Hepatocyte (in vitro differentiated cells): ENCODE results near the gene CPE. TPM values are rescaled to one million over a fixed set of nuclear protein-coding genes. Genes with fewer than 3 reads are reported as not detected.
A peak's percentile ranks its signal among the peaks of the same experiment; 100 is the strongest.

Experiments used
- DNase-seq: peaks from one replicate; pipeline ENCODE4 v3.0.0-alpha.2; 2016; ENCODE audit warnings: low spot score
- H2AFZ ChIP-seq: fragments of 200-600 bp; sonication (generic); 2 replicates; pipeline ENCODE4 v1.6.0; 2016; ENCODE audit warnings: antibody characterized with exemption, mild to moderate bottlenecking
- H3K27ac ChIP-seq: fragments of 200-600 bp; sonication (generic); 2 replicates; pipeline ENCODE4 v1.5.1; 2016; ENCODE audit warnings: mild to moderate bottlenecking
- H3K27me3 ChIP-seq: fragments of 200-600 bp; sonication (generic); 2 replicates; pipeline ENCODE4 v1.6.1; 2016
- H3K36me3 ChIP-seq: fragments of 200-600 bp; sonication (generic); replicated peaks from 2 replicates; pipeline ENCODE4 v1.5.1; 2016; ENCODE audit warnings: low read depth; ENCODE audit not compliant: insufficient read depth
- H3K4me1 ChIP-seq: fragments of 200-600 bp; sonication (generic); 2 replicates; pipeline ENCODE4 v1.5.1; 2016; ENCODE audit warnings: mild to moderate bottlenecking, moderate library complexity; ENCODE audit not compliant: insufficient read depth
- H3K4me2 ChIP-seq: fragments of 200-600 bp; sonication (generic); 2 replicates; pipeline ENCODE4 v1.6.0; 2016
- H3K4me3 ChIP-seq: fragments of 200-600 bp; sonication (generic); 2 replicates; pipeline ENCODE4 v1.5.1; 2016; ENCODE audit warnings: mild to moderate bottlenecking
- H3K79me2 ChIP-seq: fragments of 200-600 bp; sonication (generic); 2 replicates; pipeline ENCODE4 v1.6.0; 2017; ENCODE audit warnings: mild to moderate bottlenecking
- H3K9me2 ChIP-seq: fragments of 200-600 bp; sonication (generic); replicated peaks from 2 replicates; pipeline ENCODE4 v1.6.0; 2017; ENCODE audit warnings: mild to moderate bottlenecking; ENCODE audit not compliant: insufficient read depth
- H3K9me3 ChIP-seq: fragments of 200-600 bp; sonication (generic); 2 replicates; pipeline ENCODE4 v1.5.1; 2016; ENCODE audit warnings: low read depth, mild to moderate bottlenecking
- H4K20me1 ChIP-seq: fragments of 200-600 bp; sonication (generic); 2 replicates; pipeline ENCODE4 v1.6.0; 2016; ENCODE audit warnings: mild to moderate bottlenecking; ENCODE audit not compliant: insufficient read depth, poor library complexity, severe bottlenecking
- CTCF ChIP-seq: fragments of 200-600 bp; sonication (generic); IDR thresholded peaks from 2 replicates; pipeline ENCODE4 v1.5.1; 2016; ENCODE audit warnings: antibody characterized with exemption, mild to moderate bottlenecking; ENCODE audit not compliant: poor library complexity
- EZH2 ChIP-seq: fragments of 200-600 bp; sonication (generic); IDR thresholded peaks from 2 replicates; pipeline ENCODE4 v1.6.1; 2016; ENCODE audit warnings: antibody characterized with exemption, mild to moderate bottlenecking, borderline replicate concordance
- EZH2phosphoT487 ChIP-seq: fragments of 200-600 bp; sonication (generic); IDR thresholded peaks from one replicate; pipeline ENCODE4 v1.6.1; 2018; ENCODE audit warnings: antibody characterized with exemption, mild to moderate bottlenecking, low read depth, moderate library complexity; ENCODE audit not compliant: unreplicated experiment, severe bottlenecking
- WGBS: methylation state at CpG from one replicate; pipeline ENCODE4 v1.1.6; 2016; ENCODE audit warnings: low lambda C conversion rate; ENCODE audit errors: missing lambda C conversion rate; 5-methylcytosine and 5-hydroxymethylcytosine counted together
- polyA plus RNA-seq: library from polyadenylated mRNA; unstranded; fragments of >200 nt; fragmentation: Nextera tagmentation; extraction: Ambion mirVana; gene quantifications from 2 replicates; pipeline ENCODE4 v1.2.1, GENCODE V29; 2016
- total RNA-seq: library from RNA; depleted of rRNA; stranded (reverse); fragments of >200 nt; gene quantifications from 2 replicates; pipeline ENCODE4 v1.2.3, GENCODE V29; 2014

CPE gene
- total RNA-seq (85.2 and 106 TPM in 2 replicates), polyA plus RNA-seq (60.9 and 66.4 TPM in 2 replicates)

- Histone ChIP-seq H3K4me2 (peak within 1 kb of the TSS; percentile 77), H3K4me3 (peak within 1 kb of the TSS; percentile 66), H3K36me3 (no peaks in the 10 kb centered on the region), H2AFZ (peak within 1 kb of the TSS; percentile 88), H3K27ac (peak within 1 kb of the TSS; percentile 62), H3K9me3 (no peaks in the 10 kb centered on the region), H3K27me3 (peaks cover 5% of the 10 kb centered on the region), H3K4me1 (no peaks in the 10 kb centered on the region), H3K79me2 (no peaks in the 10 kb centered on the region), H3K9me2 (no peaks in the 10 kb centered on the region), H4K20me1 (no peaks in the 10 kb centered on the region)
- TF ChIP-seq CTCF (peak; percentile 39), EZH2 (no peak)
- 1% methylated on average over 79 of the region's 82 CpGs for WGBS
- peak; percentile 93 for DNase-seq
Observed at GRCh38 chr4:165378745-165379677, at the start of gene CPE. TSS of gene CPE (plus strand) at chr4:165379008. CDS start at chr4:165379222, 214 bp downstream.

DNA sequence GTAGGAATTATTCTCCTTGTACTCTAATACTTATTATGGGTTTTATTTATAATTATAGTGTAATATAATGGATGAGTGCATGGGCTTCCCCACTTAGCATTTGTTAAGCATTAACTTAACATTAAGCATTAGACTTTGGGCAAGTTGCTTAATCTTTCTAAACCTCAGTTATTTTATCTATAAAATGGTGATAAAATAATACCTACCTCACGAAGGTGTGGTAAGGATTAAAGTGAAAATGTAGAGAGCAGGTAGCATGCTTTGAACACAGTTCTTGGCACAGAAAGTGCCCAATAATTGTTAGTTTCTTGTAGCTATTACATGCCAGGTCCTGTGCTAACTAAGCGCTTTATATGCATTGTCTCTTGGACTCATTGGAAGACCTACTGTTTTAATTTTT, 48.7 kb upstream of the CPE start:
- H4K20me1 ChIP-seq: peaks cover 69% of the 10 kb centered on the region
- TF ChIP-seq CTCF (no peak), EZH2phosphoT487 (no peak), EZH2 (no peak)

GRCh38 chr4:165330666-165331065, 48.1 kb upstream of the CPE start:
- Histone ChIP-seq H3K27me3 (no peaks in the 10 kb centered on the region), H3K4me3 (peak overlapping the region; percentile 38), H3K79me2 (peaks cover 81% of the 10 kb centered on the region), H3K4me1 (peaks cover 20% of the 10 kb centered on the region), H3K9me3 (no peaks in the 10 kb centered on the region), H3K9me2 (no peaks in the 10 kb centered on the region), H2AFZ (no peak overlapping the region), H4K20me1 (peaks cover 75% of the 10 kb centered on the region), H3K27ac (peak overlapping the region; percentile 17), H3K4me2 (peak overlapping the region; percentile 82), H3K36me3 (no peaks in the 10 kb centered on the region)
- no peak for DNase-seq
- 81% methylated on average over 5 of the region's 5 CpGs for WGBS
- TF ChIP-seq EZH2phosphoT487 (no peak), EZH2 (no peak), CTCF (no peak)

More for the DNA sequence above, 48.7 kb upstream of the CPE start:
- Histone ChIP-seq H2AFZ (no peak overlapping the region), H3K4me2 (peak overlapping the region; percentile 82), H3K27me3 (no peaks in the 10 kb centered on the region), H3K4me3 (peak overlapping the region; percentile 38), H3K9me3 (no peaks in the 10 kb centered on the region), H3K9me2 (no peaks in the 10 kb centered on the region), H3K79me2 (peaks cover 75% of the 10 kb centered on the region), H3K27ac (peak overlapping the region; percentile 20), H3K4me1 (peaks cover 20% of the 10 kb centered on the region), H3K36me3 (no peaks in the 10 kb centered on the region)
- no peak for DNase-seq
- WGBS: 79% methylated on average over 2 of the region's 2 CpGs
